ENCODE results near the gene NTRK1. TPM values are rescaled to one million over a fixed set of nuclear protein-coding genes. Genes with fewer than 3 reads are reported as not detected.

Gene NTRK1
- total and polyA plus RNA-seq, 4 donors = 0.13 to 0.17 (median 0.14) TPM

DNA sequence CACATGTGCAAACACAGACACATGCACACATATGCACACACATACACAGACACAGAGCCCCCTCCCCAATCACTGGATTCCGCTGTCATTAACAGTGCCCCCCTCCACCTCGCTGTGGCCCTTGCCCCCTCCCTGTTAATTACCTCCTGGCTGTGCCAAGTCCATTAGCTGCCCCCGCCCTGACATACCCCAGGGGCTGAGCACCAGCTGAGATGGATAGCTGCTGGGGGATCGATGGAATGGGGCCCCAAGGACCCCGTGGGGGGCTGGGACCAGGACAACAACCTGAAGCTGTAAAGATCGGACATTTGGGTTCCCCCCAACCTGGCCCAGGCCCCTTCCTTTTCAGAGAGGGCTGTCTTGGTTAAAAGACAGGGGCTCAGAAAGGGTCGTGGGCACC lies 23.3 kb downstream of the NTRK1 start:
- TF ChIP-seq, protein P1, sequence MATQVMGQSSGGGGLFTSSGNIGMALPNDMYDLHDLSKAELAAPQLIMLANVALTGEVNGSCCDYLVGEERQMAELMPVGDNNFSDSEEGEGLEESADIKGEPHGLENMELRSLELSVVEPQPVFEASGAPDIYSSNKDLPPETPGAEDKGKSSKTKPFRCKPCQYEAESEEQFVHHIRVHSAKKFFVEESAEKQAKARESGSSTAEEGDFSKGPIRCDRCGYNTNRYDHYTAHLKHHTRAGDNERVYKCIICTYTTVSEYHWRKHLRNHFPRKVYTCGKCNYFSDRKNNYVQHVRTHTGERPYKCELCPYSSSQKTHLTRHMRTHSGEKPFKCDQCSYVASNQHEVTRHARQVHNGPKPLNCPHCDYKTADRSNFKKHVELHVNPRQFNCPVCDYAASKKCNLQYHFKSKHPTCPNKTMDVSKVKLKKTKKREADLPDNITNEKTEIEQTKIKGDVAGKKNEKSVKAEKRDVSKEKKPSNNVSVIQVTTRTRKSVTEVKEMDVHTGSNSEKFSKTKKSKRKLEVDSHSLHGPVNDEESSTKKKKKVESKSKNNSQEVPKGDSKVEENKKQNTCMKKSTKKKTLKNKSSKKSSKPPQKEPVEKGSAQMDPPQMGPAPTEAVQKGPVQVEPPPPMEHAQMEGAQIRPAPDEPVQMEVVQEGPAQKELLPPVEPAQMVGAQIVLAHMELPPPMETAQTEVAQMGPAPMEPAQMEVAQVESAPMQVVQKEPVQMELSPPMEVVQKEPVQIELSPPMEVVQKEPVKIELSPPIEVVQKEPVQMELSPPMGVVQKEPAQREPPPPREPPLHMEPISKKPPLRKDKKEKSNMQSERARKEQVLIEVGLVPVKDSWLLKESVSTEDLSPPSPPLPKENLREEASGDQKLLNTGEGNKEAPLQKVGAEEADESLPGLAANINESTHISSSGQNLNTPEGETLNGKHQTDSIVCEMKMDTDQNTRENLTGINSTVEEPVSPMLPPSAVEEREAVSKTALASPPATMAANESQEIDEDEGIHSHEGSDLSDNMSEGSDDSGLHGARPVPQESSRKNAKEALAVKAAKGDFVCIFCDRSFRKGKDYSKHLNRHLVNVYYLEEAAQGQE (IDR thresholded peaks at IDR 0.05) = no peak
- TF ChIP-seq FOXA1 (IDR thresholded peaks at IDR 0.05) = no peak
- TF ChIP-seq SP1 (IDR thresholded peaks at IDR 0.05) = no peak
- TF ChIP-seq NR2F2 (IDR thresholded peaks at IDR 0.05) = no peak
- no peak for TF ChIP-seq GABPA (IDR thresholded peaks at IDR 0.05 in 1 of 2, conservative IDR thresholded peaks at IDR 0.05 in 1 of 2)
- no peak for TF ChIP-seq RXRA (IDR thresholded peaks at IDR 0.05)
- TF ChIP-seq, protein P2, sequence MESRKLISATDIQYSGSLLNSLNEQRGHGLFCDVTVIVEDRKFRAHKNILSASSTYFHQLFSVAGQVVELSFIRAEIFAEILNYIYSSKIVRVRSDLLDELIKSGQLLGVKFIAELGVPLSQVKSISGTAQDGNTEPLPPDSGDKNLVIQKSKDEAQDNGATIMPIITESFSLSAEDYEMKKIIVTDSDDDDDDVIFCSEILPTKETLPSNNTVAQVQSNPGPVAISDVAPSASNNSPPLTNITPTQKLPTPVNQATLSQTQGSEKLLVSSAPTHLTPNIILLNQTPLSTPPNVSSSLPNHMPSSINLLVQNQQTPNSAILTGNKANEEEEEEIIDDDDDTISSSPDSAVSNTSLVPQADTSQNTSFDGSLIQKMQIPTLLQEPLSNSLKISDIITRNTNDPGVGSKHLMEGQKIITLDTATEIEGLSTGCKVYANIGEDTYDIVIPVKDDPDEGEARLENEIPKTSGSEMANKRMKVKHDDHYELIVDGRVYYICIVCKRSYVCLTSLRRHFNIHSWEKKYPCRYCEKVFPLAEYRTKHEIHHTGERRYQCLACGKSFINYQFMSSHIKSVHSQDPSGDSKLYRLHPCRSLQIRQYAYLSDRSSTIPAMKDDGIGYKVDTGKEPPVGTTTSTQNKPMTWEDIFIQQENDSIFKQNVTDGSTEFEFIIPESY (IDR thresholded peaks at IDR 0.05) = no peak
- TF ChIP-seq, protein P3, sequence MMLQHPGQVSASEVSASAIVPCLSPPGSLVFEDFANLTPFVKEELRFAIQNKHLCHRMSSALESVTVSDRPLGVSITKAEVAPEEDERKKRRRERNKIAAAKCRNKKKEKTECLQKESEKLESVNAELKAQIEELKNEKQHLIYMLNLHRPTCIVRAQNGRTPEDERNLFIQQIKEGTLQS (IDR thresholded peaks at IDR 0.05) = no peak
- TF ChIP-seq EGR1 (IDR thresholded peaks at IDR 0.05; ENCODE audit: low read depth in 2 of 2) = no peak
- no peak for TF ChIP-seq JUND (IDR thresholded peaks at IDR 0.05)
- no peak for TF ChIP-seq YY1 (IDR thresholded peaks at IDR 0.05)
- TF ChIP-seq FOXA2 (IDR thresholded peaks at IDR 0.05) = no peak
- TF ChIP-seq, protein P4, sequence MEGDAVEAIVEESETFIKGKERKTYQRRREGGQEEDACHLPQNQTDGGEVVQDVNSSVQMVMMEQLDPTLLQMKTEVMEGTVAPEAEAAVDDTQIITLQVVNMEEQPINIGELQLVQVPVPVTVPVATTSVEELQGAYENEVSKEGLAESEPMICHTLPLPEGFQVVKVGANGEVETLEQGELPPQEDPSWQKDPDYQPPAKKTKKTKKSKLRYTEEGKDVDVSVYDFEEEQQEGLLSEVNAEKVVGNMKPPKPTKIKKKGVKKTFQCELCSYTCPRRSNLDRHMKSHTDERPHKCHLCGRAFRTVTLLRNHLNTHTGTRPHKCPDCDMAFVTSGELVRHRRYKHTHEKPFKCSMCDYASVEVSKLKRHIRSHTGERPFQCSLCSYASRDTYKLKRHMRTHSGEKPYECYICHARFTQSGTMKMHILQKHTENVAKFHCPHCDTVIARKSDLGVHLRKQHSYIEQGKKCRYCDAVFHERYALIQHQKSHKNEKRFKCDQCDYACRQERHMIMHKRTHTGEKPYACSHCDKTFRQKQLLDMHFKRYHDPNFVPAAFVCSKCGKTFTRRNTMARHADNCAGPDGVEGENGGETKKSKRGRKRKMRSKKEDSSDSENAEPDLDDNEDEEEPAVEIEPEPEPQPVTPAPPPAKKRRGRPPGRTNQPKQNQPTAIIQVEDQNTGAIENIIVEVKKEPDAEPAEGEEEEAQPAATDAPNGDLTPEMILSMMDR (IDR thresholded peaks at IDR 0.05; ENCODE audit: low read depth, low read length, missing input control) = no peak
- no peak for TF ChIP-seq HNF4G (IDR thresholded peaks at IDR 0.05)
- TF ChIP-seq RAD21 (IDR thresholded peaks at IDR 0.05) = no peak
- Histone ChIP-seq H3K4me3 (ENCODE audit: low read depth in 1 of 3, low read length in 3 of 3) (no peak overlapping the region), H3K27ac (ENCODE audit: low read depth in 1 of 2, low read length in 2 of 2) (no peak overlapping the region), H3K4me1 (ENCODE audit: control insufficient read depth in 4 of 4, insufficient read depth in 4 of 4, low read length in 3 of 4) (no peaks in the 10 kb centered on the region), H3K9ac (ENCODE audit: low read depth in 1 of 2, low read length in 2 of 2) (no peak overlapping the region), H3K27me3 (ENCODE audit: control insufficient read depth in 4 of 4, insufficient read depth in 4 of 4, low read length in 3 of 4) (peaks cover 0 to 2% (median 0%) of the 10 kb centered on the region in 4 donors), H3K36me3 (ENCODE audit: control insufficient read depth in 4 of 4, insufficient read depth in 3 of 4, low read depth in 1 of 4, low read length in 3 of 4) (no peaks in the 10 kb centered on the region), H3K9me3 (ENCODE audit: control insufficient read depth in 4 of 4, low read length in 3 of 4) (no peaks in the 10 kb centered on the region)
- 59% methylated on average over 7 of the region's 7 CpGs for WGBS
- no peak for DNase-seq (ENCODE audit: low spot score)

DNA sequence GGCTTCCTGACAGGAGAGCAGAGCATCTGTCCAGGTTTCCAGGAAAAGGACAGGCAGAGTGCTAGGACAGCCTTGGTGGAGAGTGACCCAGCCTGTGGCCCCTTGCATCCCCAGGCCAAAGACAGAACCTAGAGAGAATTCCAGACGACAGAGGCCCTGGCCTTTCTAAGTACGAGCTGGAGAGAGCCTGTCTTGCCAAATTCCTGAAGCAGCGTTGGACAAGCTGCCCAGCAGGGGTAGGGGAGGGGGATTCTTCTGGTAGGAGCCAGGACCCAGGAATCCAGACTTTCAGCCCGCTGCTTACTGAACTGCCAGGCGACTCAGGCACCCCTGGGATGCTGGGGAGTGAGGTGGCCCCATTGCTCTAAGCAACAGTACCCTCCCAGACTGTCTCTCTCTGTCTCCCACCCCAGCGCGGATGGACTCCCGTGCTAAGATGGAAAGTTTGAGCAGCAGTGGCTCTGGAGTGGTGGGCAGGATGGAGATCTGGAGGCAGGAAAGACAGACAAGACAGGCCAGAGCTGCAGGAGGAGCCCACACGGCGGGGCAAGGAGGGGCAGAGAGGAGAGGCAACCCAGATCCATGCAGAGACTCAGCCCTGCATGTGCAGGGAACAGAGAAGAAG lies 24.0 kb downstream of the NTRK1 start:
- H3K4me3 ChIP-seq (ENCODE audit: low read depth in 1 of 3, low read length in 3 of 3) = no peak overlapping the region
- peaks cover 0 to 2% (median 0%) of the 10 kb centered on the region in 4 donors for H3K27me3 ChIP-seq (ENCODE audit: control insufficient read depth in 4 of 4, insufficient read depth in 4 of 4, low read length in 3 of 4)
- DNase-seq (ENCODE audit: low spot score) = no peak
- H3K36me3 ChIP-seq (ENCODE audit: control insufficient read depth in 4 of 4, insufficient read depth in 3 of 4, low read depth in 1 of 4, low read length in 3 of 4) = no peaks in the 10 kb centered on the region
- no peaks in the 10 kb centered on the region for H3K4me1 ChIP-seq (ENCODE audit: control insufficient read depth in 4 of 4, insufficient read depth in 4 of 4, low read length in 3 of 4)
- TF ChIP-seq FOXA2 (IDR thresholded peaks at IDR 0.05) (no peak), HNF4A (conservative IDR thresholded peaks at IDR 0.05) (no peak), NR2F2 (IDR thresholded peaks at IDR 0.05) (no peak), TAF1 (conservative IDR thresholded peaks at IDR 0.05) (no peak)
- TF ChIP-seq, protein P3 (IDR thresholded peaks at IDR 0.05) = no peak
- WGBS = 62% methylated on average over 10 of the region's 10 CpGs
- no peak overlapping the region for H3K9ac ChIP-seq (ENCODE audit: low read depth in 1 of 2, low read length in 2 of 2)
- no peaks in the 10 kb centered on the region for H3K9me3 ChIP-seq (ENCODE audit: control insufficient read depth in 4 of 4, low read length in 3 of 4)
- no peak overlapping the region for H3K27ac ChIP-seq (ENCODE audit: low read depth in 1 of 2, low read length in 2 of 2)

All from liver (tissue), 9 donors.